ENCODE data around the gene TENT4B.

GRCh38 chr16:50185005-50185505 is 31.9 kb downstream of the TENT4B start:
- TF ChIP-seq, protein P1, sequence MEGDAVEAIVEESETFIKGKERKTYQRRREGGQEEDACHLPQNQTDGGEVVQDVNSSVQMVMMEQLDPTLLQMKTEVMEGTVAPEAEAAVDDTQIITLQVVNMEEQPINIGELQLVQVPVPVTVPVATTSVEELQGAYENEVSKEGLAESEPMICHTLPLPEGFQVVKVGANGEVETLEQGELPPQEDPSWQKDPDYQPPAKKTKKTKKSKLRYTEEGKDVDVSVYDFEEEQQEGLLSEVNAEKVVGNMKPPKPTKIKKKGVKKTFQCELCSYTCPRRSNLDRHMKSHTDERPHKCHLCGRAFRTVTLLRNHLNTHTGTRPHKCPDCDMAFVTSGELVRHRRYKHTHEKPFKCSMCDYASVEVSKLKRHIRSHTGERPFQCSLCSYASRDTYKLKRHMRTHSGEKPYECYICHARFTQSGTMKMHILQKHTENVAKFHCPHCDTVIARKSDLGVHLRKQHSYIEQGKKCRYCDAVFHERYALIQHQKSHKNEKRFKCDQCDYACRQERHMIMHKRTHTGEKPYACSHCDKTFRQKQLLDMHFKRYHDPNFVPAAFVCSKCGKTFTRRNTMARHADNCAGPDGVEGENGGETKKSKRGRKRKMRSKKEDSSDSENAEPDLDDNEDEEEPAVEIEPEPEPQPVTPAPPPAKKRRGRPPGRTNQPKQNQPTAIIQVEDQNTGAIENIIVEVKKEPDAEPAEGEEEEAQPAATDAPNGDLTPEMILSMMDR (conservative IDR thresholded peaks at IDR 0.05): no peak
- no peak for TF ChIP-seq EZH2 (IDR thresholded peaks at IDR 0.05; ENCODE audit: low read depth)
